GM18498 (cell line): Measurements from ENCODE around the gene NEURL1.

Experiments
- ATAC-seq: cut with Tn5 transposase; IDR thresholded peaks from one replicate; pipeline ENCODE4 v1.9.1; 2021; ENCODE audit warnings: mild to moderate bottlenecking, moderate library complexity; ENCODE audit not compliant: unreplicated experiment

The NEURL1 gene

DNA sequence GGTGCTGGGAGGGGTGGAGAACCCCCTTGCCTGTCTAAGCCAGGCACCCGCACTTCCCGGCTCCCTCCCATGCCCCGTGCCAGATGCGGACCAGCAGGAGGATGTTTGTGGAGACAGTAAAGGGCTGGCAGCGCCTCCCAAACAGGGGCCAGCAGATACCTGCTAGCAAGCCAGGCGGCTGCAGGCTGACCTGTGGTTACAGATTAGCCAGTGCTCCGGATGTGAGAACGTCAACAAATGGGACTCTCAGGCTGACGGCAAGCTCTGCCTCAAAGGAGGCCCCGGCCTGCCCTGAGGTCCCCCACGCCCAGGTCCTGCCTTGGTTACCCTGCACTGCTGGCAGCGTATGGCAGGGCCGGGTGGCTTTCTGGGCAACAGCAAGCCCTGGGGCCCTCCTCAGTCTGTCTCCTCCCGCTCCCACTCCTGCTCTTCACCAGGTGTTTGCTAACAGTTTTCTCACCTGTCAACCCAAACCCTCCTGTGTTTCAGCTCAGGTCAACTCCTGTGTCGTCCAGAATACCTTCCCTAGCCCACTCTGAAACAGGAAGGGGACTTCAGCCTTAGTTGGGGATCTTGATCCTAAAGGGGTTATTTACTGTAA is 85.4 kb downstream of the NEURL1 start:
- no peak for ATAC-seq

DNA sequence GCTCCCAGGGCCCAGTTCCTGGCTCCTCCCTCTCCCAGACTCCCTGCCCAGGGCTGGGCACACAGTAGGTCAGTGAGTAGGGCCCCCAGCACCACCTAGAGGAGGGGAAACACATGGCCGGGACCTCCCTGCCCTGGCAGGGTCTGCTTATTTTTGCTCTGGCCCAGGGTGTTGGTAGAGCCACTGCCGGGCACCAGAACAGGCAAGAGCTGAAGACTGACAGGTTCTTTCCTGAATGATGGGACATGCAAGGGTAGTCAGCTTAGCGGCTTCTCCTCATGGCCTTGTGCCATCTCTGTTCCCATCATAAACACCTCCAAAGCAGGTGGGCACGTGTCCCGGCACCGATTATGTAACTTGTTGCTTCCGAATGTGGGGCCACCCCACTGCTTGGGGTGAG is 86.5 kb downstream of the NEURL1 start:
- no peak for ATAC-seq

DNA sequence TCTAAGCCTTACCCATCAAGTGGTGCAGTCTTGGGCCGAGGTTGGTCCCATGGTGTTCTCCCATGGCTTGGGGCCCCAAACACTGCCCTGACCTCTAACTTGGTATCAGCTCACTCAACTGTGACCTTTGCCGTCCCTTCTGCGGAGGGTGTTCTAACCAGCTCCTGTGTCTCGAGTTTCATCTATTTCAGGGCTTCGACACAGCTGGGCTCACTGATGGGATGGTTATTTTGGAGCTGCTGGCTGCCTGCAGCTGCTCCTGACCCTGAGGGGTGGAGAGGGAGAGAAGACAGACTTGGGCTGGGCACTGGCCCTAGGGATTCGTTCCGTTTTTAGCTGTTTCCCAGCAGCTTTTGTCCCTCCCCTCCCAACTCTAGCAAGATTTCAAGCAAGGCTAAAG is 86.9 kb downstream of the NEURL1 start:
- ATAC-seq, result no peak

DNA sequence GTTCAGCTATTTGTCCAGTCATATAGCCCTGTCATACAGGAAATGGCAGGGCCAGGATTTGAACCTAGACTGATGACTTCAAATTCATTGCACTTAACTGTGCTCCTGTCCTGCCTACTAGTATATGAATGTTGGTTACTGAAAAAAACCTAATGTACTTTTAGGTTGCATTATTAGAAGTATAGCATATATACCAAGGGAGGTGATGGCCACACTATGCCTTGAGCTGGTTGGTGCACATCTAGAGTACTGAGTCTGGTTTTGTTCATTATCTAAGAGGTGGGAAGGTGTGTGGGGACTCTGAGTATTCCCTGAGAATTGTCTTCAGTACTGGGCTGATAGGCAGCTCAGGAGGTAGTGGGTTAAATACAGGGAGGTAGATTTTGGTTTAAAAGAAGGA is 88.0 kb downstream of the NEURL1 start:
- no peak for ATAC-seq

DNA sequence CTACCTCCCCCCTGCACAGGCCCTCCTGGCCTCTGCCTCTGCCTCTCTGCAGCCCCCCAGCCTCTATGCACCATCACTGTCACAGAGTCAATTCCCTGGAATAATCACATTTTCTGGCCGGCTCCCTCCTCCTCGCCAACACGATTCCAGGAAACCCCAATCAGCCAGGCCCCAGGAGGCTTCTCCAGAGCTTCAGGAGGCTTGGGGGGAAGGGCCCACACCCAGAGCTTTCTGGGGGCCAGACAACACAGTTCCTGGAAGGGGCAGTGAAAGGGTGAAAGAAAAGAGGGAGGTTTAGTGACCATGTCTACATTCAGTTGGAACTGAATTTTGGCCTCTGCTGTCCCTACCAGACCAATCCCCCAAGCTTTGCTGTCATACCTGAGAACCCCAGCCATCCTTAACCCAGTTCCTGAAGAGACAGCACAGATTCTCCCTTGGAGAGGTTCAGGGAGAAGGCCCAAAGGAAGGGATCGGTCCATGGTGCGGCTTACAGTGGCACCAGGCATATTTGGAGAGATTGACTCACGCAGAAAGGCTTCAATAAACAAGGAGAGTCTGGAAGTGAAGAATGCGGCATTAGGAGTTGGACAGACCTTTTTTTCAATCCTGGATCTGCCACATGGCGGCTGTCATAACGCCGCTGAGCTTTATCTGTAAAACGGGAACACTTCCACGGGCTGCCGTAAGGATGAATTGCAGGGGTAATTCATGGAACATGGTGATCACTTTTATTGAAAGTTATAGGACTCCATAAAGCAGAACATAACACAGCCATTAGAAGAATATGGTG is 89.0 kb downstream of the NEURL1 start:
- no peak for ATAC-seq

DNA sequence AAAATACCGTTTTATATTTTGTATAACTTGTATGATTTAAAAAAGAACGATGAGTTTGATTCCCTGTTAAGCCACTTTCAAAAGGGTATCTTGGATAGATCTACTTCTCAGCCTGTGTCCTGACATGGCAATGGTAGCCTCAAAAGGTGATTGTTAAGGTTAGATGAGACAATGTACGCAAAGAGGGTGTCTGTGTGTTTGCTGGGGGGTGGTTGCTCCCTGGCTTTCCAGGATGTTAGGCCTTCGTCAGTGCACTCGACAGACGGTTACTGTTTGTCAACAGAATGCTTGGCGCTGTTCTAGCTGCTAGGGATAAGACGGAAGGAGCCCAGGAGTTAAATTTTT is 90.3 kb downstream of the NEURL1 start:
- no peak for ATAC-seq

DNA sequence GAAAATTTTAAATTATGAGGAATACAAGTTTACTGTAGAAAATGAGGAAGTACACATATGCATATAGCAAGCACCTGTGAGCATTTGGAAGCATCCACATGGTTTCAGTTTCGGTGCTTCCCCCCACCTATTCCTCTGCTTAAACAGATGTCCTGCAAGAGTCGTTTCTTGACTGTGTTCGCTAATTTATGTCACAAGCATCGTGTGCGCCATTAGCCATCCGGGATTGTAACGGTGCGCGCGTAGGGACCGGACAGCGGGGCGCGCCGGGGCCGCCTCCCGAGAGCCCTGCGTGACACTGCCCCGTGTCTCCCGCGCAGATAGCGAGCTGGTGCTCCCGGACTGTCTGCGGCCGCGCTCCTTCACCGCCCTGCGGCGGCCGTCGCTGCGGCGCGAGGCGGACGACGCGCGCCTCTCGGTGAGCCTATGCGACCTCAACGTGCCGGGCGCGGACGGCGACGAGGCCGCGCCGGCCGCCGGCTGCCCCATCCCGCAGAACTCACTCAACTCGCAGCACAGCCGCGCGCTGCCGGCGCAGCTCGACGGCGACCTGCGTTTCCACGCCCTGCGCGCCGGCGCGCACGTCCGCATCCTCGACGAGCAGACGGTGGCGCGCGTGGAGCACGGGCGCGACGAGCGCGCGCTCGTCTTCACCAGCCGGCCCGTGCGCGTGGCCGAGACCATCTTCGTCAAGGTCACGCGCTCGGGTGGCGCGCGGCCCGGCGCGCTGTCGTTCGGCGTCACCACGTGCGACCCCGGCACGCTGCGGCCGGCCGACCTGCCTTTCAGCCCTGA is 90.9 kb downstream of the NEURL1 start:
- no peak for ATAC-seq

DNA sequence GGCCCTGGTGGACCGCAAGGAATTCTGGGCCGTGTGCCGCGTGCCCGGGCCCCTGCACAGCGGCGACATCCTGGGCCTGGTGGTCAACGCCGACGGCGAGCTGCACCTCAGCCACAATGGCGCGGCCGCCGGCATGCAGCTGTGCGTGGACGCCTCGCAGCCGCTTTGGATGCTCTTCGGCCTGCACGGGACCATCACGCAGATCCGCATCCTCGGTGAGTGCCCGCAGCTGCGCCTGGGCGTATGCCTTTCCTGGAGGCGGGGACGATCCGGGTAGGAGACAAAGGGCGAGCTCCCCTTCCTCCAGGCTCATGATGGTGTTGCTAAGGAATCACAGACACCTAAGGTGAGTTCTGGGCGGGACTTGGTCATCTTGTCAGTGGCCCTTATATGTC is 91.5 kb downstream of the NEURL1 start:
- ATAC-seq, result no peak

DNA sequence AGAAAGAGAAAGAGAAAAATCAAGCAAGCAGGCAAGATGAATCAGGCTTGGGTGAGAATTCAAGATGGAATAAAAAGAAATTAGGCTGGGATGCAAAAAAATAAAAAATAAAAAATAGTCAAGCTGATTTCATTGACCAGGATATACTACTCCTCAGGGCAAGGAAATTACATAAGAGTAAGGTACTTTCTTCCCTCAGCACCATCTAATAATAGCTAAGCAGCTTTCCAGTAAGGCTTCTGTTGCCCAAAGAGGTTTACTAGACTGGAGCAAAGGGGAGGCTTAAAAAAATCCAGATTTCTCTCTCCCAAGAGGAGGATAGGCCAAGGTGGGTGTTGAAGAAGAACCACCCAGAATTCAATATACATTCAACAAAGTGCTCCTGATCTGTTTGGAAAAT is 93.6 kb downstream of the NEURL1 start:
- ATAC-seq, result no peak

DNA sequence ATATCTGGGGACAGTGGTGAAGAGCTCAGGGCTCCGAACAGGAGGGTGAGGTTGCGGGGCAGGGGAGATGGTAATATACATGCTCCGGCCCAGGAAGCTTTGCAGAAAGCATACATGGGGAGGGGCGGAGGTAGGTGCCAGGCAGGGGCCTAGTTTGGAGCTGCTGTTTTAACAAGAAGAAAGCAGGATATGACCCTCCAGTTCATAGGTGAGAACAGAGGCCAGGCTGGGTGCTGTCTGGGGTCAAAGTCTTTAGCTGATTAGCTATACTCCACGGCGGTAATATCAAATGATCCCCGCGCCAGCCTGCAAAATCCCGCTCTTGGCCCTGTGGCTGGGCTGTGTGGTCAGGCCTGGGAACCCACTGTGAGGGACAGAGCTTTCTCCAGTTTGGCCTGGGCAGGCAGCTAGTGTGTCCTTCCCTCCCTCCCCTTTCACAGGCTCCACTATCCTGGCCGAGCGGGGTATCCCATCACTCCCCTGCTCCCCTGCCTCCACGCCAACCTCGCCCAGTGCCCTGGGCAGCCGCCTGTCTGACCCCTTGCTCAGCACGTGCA is 95.6 kb downstream of the NEURL1 start:
- no peak for ATAC-seq

DNA sequence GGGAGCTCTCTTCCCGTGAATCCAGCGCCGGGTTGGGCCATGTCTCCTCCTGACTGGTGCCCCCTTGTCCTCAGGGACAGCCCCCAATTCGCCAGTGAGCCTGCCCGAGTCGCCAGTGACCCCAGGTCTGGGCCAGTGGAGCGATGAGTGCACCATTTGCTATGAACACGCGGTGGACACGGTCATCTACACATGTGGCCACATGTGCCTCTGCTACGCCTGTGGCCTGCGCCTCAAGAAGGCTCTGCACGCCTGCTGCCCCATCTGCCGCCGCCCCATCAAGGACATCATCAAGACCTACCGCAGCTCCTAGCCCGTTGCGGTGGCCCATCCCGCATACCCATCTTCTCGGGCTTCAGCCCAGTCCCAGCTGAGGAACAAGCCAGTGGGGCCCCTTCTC is 96.6 kb downstream of the NEURL1 start:
- no peak for ATAC-seq

DNA sequence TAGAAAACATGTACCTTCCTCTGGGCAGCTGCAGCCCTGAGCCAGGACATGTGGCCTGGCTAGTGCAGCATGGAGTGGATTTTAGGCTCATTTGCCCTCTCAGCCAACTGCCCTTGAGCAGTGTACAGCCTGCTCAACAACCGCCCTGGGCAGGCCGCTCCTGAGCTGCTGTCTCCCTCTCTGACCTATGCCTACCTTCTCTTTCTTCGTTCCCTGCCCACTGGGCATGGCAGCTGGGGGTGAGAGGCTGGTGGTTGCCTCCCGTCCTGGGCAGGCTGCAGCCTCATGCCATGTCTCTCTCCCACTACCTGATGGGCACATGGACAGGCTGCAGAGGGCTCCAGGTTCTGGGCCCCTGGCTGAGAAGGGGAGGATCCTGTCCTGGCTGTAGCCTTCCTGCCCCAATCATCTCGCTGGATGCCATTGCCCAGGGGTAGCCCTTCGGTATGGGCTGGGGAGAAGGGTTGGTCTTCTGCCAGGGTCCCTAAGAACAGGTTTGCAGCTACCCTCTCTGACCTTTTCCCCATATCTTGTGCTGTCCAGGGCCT is 97.3 kb downstream of the NEURL1 start:
- no peak for ATAC-seq

DNA sequence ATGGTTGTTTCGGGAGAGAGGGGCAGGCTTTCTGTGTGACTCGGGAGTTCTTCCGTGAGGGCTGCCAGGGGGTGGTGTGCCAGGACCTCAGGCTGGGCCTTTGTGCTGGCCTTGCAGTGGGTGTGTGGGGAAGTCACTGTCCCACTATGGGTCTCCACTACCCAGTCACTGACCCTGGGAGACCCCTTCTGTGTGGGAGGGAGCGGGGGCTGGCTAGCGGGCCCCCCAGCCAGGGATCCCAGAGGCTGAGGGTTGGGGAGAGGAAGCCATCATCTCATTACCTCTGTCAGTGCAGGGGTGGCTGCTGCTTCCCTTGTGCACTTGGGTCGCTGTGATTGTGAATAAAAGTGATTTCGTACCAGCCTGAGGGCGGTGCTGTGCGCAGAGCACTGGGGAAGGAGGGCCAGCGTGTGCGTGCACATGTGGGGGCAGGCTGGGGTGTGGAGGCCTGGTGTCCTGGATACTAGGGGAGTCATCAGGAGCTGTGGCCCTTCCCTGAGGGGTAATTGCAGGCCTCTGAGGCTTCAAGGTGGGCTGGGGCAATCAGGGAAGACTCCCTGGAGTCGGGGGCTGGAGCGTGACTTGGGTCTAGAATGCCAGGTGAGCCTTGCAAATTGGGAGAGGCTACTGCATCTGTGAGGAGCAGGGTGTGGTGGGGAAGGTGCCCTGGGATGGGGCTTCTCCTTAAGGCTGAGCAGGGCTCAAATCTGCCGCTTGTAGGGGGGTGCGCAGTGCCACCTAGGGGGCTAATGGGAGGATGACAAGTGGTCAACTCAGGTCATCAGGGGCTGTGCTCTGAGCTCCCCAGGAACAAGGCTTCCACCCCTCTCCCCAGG is 98.9 kb downstream of the NEURL1 start:
- ATAC-seq, result no peak

DNA sequence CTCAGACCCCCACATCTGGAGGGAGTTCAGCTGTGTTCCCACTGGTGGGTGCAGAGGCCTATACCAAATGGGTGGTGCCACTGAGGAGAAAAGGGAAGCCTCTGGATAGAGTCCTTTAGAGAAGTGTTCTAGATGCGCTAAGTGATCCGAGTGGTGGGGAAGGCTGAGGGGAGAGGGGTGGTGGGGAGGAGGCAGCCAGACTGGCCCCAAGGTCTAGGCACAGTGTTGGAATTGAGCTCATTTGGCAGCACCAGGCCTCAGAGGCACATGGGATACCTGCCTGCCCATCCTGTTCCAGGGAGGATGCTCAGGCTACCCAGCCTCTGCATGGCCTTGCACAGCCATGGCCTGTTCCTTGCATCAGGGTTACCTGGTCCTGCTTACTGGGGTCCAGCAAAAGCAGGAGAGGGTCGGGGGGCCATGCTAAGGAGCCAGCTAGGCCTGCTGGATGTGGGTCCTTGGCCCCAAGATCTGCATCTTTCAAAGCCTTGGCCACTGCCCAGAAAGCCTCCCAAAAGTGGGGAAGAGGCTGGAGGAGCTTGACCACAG is 99.6 kb downstream of the NEURL1 start:
- no peak for ATAC-seq

DNA sequence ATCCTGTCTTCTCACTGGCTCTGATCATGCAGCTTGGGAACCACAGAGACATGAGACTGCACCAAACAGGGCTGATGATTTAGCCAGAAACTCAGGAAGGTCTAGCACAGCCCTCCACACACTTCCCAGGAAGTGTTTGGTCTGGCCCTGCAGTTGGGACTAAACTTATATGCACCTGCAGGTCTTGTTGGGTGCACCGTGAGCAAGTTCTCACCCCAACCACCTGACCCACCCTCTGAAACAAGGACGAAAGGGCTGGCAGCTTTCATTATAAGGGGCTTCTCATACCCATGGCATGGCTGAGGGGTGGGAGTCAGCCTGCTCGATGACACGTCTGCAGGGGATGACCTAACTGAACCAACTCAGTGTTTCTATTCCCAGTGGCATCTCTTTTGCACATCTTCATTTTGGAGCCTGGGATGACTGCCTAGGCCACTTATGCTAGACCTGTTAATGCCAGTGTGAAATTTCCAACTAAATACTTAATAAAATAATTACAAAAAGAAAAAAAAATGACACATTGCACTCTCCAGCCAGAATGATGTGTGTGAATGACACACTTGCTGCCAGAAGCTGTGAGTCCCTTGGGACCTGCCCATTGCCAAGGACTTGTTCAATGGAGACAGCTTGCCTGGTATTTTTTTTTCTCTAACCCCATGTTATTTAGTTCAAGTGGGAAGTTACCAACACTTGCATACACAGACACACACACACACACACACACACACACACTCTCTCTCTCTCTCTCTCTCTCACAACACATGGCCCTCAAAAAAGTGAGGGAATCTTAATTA is 102.6 kb downstream of the NEURL1 start:
- no peak for ATAC-seq

DNA sequence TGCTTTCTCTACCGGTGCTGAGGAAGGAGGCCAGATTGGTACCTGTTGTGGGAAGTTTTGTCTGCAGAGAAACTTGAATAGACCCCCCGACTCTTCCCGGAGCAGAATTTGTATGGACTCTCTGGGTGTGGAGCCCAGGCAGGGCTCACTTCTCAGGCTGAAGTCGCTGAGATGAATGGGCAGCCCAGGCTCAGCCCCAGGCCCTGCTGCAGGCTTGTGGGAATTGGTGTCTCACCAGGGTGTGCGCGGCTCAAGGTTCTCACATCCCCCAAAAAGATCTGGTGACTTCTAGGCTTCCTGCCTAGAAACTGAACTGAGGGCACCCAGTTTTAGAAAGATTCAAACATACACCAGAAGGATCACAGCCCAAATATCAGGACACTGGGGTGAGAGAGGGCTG is 103.5 kb downstream of the NEURL1 start:
- no peak for ATAC-seq

DNA sequence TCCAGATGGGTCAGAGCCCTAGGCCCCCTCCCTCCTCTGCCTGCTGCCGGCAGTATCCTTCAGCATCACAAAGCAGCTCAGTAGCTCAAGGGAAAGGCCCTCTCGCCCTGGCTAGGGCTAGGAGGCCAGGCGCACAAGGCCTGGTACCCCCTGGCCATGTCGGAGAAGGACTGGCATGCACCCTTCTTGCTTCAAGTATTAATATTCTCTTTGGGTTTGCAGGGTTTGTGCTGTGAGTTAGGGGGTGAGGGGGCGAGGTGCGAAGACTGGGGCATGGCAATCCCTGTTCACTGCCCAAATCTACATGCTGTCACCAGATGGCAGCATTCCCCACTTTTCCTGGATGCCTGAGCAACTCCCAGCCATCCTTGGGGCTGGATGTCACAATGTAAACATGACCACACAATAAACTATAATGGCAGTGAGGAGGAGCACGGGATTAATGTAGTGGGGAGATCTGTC is 105.2 kb downstream of the NEURL1 start:
- ATAC-seq, result no peak

DNA sequence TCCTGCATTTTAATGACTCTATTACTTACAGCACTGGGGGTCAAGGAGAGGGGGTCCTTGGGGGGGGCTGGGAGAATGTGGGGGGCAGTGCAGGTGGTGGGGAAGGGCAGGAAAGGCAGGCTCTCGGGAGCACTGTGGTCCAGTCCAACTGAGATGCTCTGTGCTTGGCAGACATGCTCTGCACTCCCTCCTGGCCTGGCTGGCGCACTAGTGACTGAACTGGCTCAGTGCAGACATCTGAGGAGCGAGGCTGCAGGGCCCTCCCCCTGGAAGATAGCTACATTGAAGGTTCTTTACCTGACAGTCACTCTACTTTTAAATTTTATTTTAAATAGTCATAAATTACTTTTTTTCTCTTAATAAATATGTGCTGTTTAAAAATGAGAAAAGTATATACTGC is 105.7 kb downstream of the NEURL1 start:
- no peak for ATAC-seq

DNA sequence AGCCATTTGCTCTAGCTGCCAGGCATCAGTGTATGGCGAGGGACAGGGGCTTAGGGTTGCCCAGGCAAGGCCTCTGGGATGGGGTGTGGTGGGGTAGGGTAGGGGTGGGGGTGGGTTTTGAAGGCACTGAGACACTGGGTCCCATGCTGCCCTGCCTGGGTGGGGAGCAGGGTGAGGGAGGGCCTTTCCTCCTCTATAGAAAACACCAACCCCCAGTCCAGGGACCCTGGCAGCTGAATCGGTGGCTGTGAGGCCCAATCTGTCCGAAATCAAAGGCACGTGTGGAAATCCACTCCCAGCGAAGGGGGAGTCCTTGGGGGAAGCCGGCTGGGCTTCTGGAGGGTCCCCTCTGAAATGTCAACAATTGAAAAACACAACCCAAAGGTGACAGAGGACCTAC is 106.4 kb downstream of the NEURL1 start:
- no peak for ATAC-seq
